ENCODE measurements around the gene MROH8.

- no peak for TF ChIP-seq CTCF (conservative IDR thresholded peaks at IDR 0.05)
- no peak for TF ChIP-seq ZFX (IDR thresholded peaks at IDR 0.05)
These were observed 50.5 kb downstream of the MROH8 start for GRCh38 chr20:37128803-37129202.

All from C4-2B (cell line).